MM.1S (cell line): ENCODE measurements around the gene GBF1.

Experiments
- DNase-seq: peaks from one replicate; pipeline ENCODE4 v3.0.0-alpha.2; 2015
- H2AFZ ChIP-seq: fragments of 300-600 bp; sonication (generic); 2 replicates; pipeline ENCODE4 v1.6.0; 2016; ENCODE audit warnings: antibody characterized with exemption, low read length
- H3F3A ChIP-seq: fragments of 300-600 bp; sonication (generic); 2 replicates; pipeline ENCODE4 v1.6.1; 2016; ENCODE audit warnings: mild to moderate bottlenecking, antibody characterized with exemption, low read length, moderate library complexity, mixed read lengths; ENCODE audit not compliant: insufficient read depth
- H3K27ac ChIP-seq: fragments of 300-600 bp; sonication (generic); 2 replicates; pipeline ENCODE4 v1.5.1; 2016; ENCODE audit warnings: mild to moderate bottlenecking, low read length
- H3K27me3 ChIP-seq: fragments of 300-600 bp; sonication (generic); replicated peaks from 2 replicates; pipeline ENCODE4 v1.6.0; 2016; ENCODE audit warnings: low read length; ENCODE audit not compliant: insufficient read depth
- H3K36me3 ChIP-seq: fragments of 300-600 bp; sonication (generic); replicated peaks from 2 replicates; pipeline ENCODE4 v1.6.1; 2016; ENCODE audit warnings: mild to moderate bottlenecking, low read length, mixed read lengths; ENCODE audit not compliant: insufficient read depth
- H3K4me1 ChIP-seq: fragments of 300-600 bp; sonication (generic); 2 replicates; pipeline ENCODE4 v1.6.1; 2016; ENCODE audit warnings: low read length, mixed read lengths
- H3K4me2 ChIP-seq: fragments of 300-600 bp; sonication (generic); 2 replicates; pipeline ENCODE4 v1.6.0; 2016; ENCODE audit warnings: low read depth, low read length
- H3K4me3 ChIP-seq: fragments of 300-600 bp; sonication (generic); 2 replicates; pipeline ENCODE4 v1.5.1; 2016; ENCODE audit warnings: low read length, mixed read lengths
- H3K79me2 ChIP-seq: fragments of 300-600 bp; sonication (generic); 2 replicates; pipeline ENCODE4 v1.6.1; 2016; ENCODE audit warnings: mixed run types, low read length, mixed read lengths
- H3K9ac ChIP-seq: fragments of 300-600 bp; sonication (generic); 2 replicates; pipeline ENCODE4 v1.6.1; 2016; ENCODE audit warnings: low read length, mixed read lengths
- H3K9me2 ChIP-seq: fragments of 300-600 bp; sonication (generic); replicated peaks from 2 replicates; pipeline ENCODE4 v1.6.1; 2016; ENCODE audit warnings: mild to moderate bottlenecking, low read length, mixed read lengths; ENCODE audit not compliant: insufficient read depth
- H3K9me3 ChIP-seq: fragments of 300-600 bp; sonication (generic); replicated peaks from 2 replicates; pipeline ENCODE4 v1.6.1; 2016; ENCODE audit warnings: mild to moderate bottlenecking, low read length, mixed read lengths; ENCODE audit not compliant: insufficient read depth
- H4K20me1 ChIP-seq: fragments of 300-600 bp; sonication (generic); 2 replicates; pipeline ENCODE4 v1.6.1; 2016; ENCODE audit warnings: mild to moderate bottlenecking, low read length, moderate library complexity, mixed read lengths; ENCODE audit not compliant: insufficient read depth
- CTCF ChIP-seq: fragments of 300-600 bp; sonication (generic); IDR thresholded peaks from 2 replicates; pipeline ENCODE4 v1.5.1; 2016; ENCODE audit warnings: antibody characterized with exemption, low read length, mixed read lengths
- EZH2 ChIP-seq: fragments of 300-600 bp; sonication (generic); optimal IDR thresholded peaks from 2 replicates; pipeline ENCODE3; 2017; ENCODE audit warnings: low read depth, mild to moderate bottlenecking, antibody characterized with exemption, low read length, mixed read lengths
- EZH2phosphoT487 ChIP-seq: fragments of 300-600 bp; sonication (generic); IDR thresholded peaks from 2 replicates; pipeline ENCODE4 v1.6.1; 2018; ENCODE audit warnings: antibody characterized with exemption, low read length

GBF1 gene

DNA sequence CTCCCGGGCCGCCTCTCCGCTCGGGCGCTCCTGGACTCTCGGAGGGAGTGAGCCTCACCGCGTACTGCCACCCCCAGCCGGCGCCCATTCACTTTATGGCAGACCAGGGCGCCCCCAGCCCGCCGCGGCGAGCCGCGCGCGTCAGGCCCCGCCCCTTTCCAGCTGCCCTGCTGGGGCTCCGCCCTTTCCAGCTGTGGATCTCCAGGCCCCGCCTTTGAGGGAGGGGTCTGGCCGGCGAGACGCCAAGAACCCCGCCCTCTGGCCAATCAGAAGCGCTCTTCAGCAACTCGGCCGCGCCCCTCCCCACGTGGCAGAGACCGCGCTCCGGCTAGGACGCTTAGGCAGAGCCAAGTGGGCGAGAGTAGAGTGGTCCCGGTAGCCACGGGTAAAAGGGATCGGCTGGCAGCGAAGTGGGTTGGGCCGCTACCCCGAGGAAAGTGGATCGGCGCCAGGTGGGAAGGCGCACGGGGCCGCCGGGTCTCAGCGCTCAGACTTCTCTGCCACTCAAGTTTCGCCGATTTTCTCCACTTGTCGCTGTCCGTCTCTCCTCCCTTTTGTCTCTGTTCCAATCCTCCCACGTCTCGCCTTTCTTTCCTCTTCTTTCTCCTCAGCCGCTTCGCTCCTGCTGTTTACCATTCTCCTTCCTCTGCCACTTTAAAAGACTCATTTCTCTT, 3.8 kb upstream of the GBF1 start, which contains the start of gene PITX3:
PITX3 (minus strand) TSS at position 69 of the 674 bp plus-strand sequence. CDS start 9,432 bp downstream, outside the sequence.
- Histone ChIP-seq H3K9me2 (no peaks in the 10 kb centered on the region), H3K27me3 (peaks cover 15% of the 10 kb centered on the region), H3K27ac (no peak within 1 kb of the TSS), H2AFZ (peak within 1 kb of the TSS; percentile 85), H4K20me1 (peaks cover 4% of the 10 kb centered on the region), H3K9me3 (no peaks in the 10 kb centered on the region), H3K4me3 (peak within 1 kb of the TSS; percentile 74), H3K9ac (peak within 1 kb of the TSS; percentile 13; the same call in 1 of the 2 replicates), H3K4me1 (peaks cover 11% of the 10 kb centered on the region), H3K36me3 (no peaks in the 10 kb centered on the region), H3K79me2 (peaks cover 12% of the 10 kb centered on the region), H3K4me2 (peak within 1 kb of the TSS; percentile 92), H3F3A (no peaks in the 10 kb centered on the region)
- peak; percentile 96 for DNase-seq
- no peak for TF ChIP-seq EZH2
- no peak for TF ChIP-seq CTCF
- TF ChIP-seq EZH2phosphoT487 = no peak

- H3K4me1 ChIP-seq = peaks cover 16% of the 10 kb centered on the region
- peak overlapping the region; percentile 74 for H3K4me3 ChIP-seq
- no peaks in the 10 kb centered on the region for H3K36me3 ChIP-seq
- no peak for TF ChIP-seq CTCF
- no peak for TF ChIP-seq EZH2phosphoT487
- TF ChIP-seq EZH2 = no peak
- no peaks in the 10 kb centered on the region for H3F3A ChIP-seq
- H3K9me2 ChIP-seq = no peaks in the 10 kb centered on the region
- H4K20me1 ChIP-seq = peaks cover 9% of the 10 kb centered on the region
- no peak overlapping the region; the same call in 1 of the 2 replicates for H3K9ac ChIP-seq
- peak overlapping the region; percentile 85 for H2AFZ ChIP-seq
- peaks cover 18% of the 10 kb centered on the region for H3K79me2 ChIP-seq
- peak overlapping the region; percentile 92 for H3K4me2 ChIP-seq
- no peak for DNase-seq
- H3K27ac ChIP-seq = no peak overlapping the region
- H3K9me3 ChIP-seq = no peaks in the 10 kb centered on the region
- peaks cover 15% of the 10 kb centered on the region for H3K27me3 ChIP-seq
Measured at GRCh38 chr10:102242118-102242485, 3.2 kb upstream of the GBF1 start.

DNA sequence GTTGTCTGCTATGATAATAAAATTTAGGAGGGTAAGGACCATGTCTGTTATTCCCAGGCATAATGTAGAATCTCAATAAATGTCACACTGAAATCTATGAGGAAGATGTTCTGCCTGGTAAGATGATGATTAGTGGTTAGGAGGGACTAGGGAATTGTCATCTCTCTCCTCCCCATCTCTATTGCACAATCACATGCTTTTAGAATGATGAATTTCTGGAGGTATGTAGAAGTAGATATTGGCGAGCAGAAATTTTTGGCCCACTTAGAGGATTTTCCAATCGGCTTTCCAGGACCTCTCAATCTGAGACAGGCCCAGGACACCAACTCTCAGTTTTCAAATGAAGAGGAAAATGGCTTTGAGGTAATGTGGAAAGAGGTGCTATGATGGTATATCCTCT, 2.0 kb upstream of the GBF1 start:
- Histone ChIP-seq H3K9me2 (no peaks in the 10 kb centered on the region), H3K9ac (no peak overlapping the region), H4K20me1 (peaks cover 17% of the 10 kb centered on the region), H3K4me2 (no peak overlapping the region), H3K4me1 (peaks cover 25% of the 10 kb centered on the region), H3K79me2 (peaks cover 30% of the 10 kb centered on the region), H3F3A (no peaks in the 10 kb centered on the region), H3K27ac (no peak overlapping the region), H3K9me3 (no peaks in the 10 kb centered on the region), H3K4me3 (no peak overlapping the region), H2AFZ (no peak overlapping the region), H3K36me3 (no peaks in the 10 kb centered on the region), H3K27me3 (peaks cover 15% of the 10 kb centered on the region)
- DNase-seq = no peak
- TF ChIP-seq EZH2phosphoT487 (no peak), EZH2 (no peak), CTCF (no peak)
